ENCODE measurements around the gene GTPBP1.

GTPBP1 gene

GRCh38 chr22:38761202-38762162 lies 55.7 kb downstream of the GTPBP1 start:
- no peaks in the 10 kb centered on the region for H3K9me2 ChIP-seq (replicated peaks; ENCODE audit: control insufficient read depth, low read length)
- no peaks in the 10 kb centered on the region for H3K27me3 ChIP-seq (ENCODE audit: control insufficient read depth, low read length)
- no peaks in the 10 kb centered on the region for H3K9me3 ChIP-seq (ENCODE audit: control insufficient read depth, insufficient read depth, low read length)
- no peaks in the 10 kb centered on the region for H3K36me3 ChIP-seq (ENCODE audit: control insufficient read depth, low read length)
- no peaks in the 10 kb centered on the region for H3K79me2 ChIP-seq (ENCODE audit: control insufficient read depth, low read length)
- H4K20me1 ChIP-seq (ENCODE audit: control insufficient read depth, insufficient read depth, low read depth, low read length): no peaks in the 10 kb centered on the region
- TF ChIP-seq EZH2phosphoT487 (IDR thresholded peaks at IDR 0.05; ENCODE audit: borderline replicate concordance, low read length) (no peak), CTCF (IDR thresholded peaks at IDR 0.05; ENCODE audit: low read depth, low read length, poor library complexity, severe bottlenecking) (no peak)
- H3K4me1 ChIP-seq (ENCODE audit: control insufficient read depth, low read length): peaks cover 12% of the 10 kb centered on the region
- H3K4me2 ChIP-seq (ENCODE audit: low read length): no peak overlapping the region
- no peaks in the 10 kb centered on the region for H3F3A ChIP-seq (ENCODE audit: control insufficient read depth, insufficient read depth)
- H3K4me3 ChIP-seq (ENCODE audit: low read length): no peak overlapping the region
- no peak overlapping the region for H3K27ac ChIP-seq (ENCODE audit: low read depth, low read length)

- H3K27me3 ChIP-seq (ENCODE audit: control insufficient read depth, low read length): no peaks in the 10 kb centered on the region
- TF ChIP-seq EZH2phosphoT487 (IDR thresholded peaks at IDR 0.05; ENCODE audit: borderline replicate concordance, low read length) (no peak), CTCF (IDR thresholded peaks at IDR 0.05; ENCODE audit: low read depth, low read length, poor library complexity, severe bottlenecking) (no peak)
- H3K4me3 ChIP-seq (ENCODE audit: low read length): no peak overlapping the region
- H4K20me1 ChIP-seq (ENCODE audit: control insufficient read depth, insufficient read depth, low read depth, low read length): no peaks in the 10 kb centered on the region
- H3K4me1 ChIP-seq (ENCODE audit: control insufficient read depth, low read length): peaks cover under 1% of the 10 kb centered on the region
- H3K9me3 ChIP-seq (ENCODE audit: control insufficient read depth, insufficient read depth, low read length): no peaks in the 10 kb centered on the region
- no peaks in the 10 kb centered on the region for H3K36me3 ChIP-seq (ENCODE audit: control insufficient read depth, low read length)
- H3F3A ChIP-seq (ENCODE audit: control insufficient read depth, insufficient read depth): no peaks in the 10 kb centered on the region
- no peaks in the 10 kb centered on the region for H3K79me2 ChIP-seq (ENCODE audit: control insufficient read depth, low read length)
- no peak overlapping the region for H3K27ac ChIP-seq (ENCODE audit: low read depth, low read length)
- H3K4me2 ChIP-seq (ENCODE audit: low read length): no peak overlapping the region
- no peaks in the 10 kb centered on the region for H3K9me2 ChIP-seq (replicated peaks; ENCODE audit: control insufficient read depth, low read length)
Measured at GRCh38 chr22:38762551-38762983, 56.8 kb downstream of the GTPBP1 start.

- no peaks in the 10 kb centered on the region for H3K79me2 ChIP-seq (ENCODE audit: control insufficient read depth, low read length)
- no peaks in the 10 kb centered on the region for H3K36me3 ChIP-seq (ENCODE audit: control insufficient read depth, low read length)
- no peaks in the 10 kb centered on the region for H4K20me1 ChIP-seq (ENCODE audit: control insufficient read depth, insufficient read depth, low read depth, low read length)
- no peaks in the 10 kb centered on the region for H3K4me1 ChIP-seq (ENCODE audit: control insufficient read depth, low read length)
- TF ChIP-seq EZH2phosphoT487 (IDR thresholded peaks at IDR 0.05; ENCODE audit: borderline replicate concordance, low read length): no peak
- peak; percentile 77 for TF ChIP-seq CTCF (IDR thresholded peaks at IDR 0.05; ENCODE audit: low read depth, low read length, poor library complexity, severe bottlenecking)
- H3K9me3 ChIP-seq (ENCODE audit: control insufficient read depth, insufficient read depth, low read length): no peaks in the 10 kb centered on the region
- no peak overlapping the region for H3K27ac ChIP-seq (ENCODE audit: low read depth, low read length)
- no peaks in the 10 kb centered on the region for H3K27me3 ChIP-seq (ENCODE audit: control insufficient read depth, low read length)
- no peak overlapping the region for H3K4me2 ChIP-seq (ENCODE audit: low read length)
- H3F3A ChIP-seq (ENCODE audit: control insufficient read depth, insufficient read depth): no peaks in the 10 kb centered on the region
- no peak overlapping the region for H3K4me3 ChIP-seq (ENCODE audit: low read length)
- no peaks in the 10 kb centered on the region for H3K9me2 ChIP-seq (replicated peaks; ENCODE audit: control insufficient read depth, low read length)
Measured at GRCh38 chr22:38766076-38766777, 60.5 kb downstream of the GTPBP1 start.
